Sigmoid colon (tissue), 7 donors: ENCODE results near the gene BOLA1. TPM values are rescaled to one million over a fixed set of nuclear protein-coding genes. Genes with fewer than 3 reads are reported as not detected.

Source experiments
- polyA plus RNA-seq, 3 donors: library from polyadenylated mRNA; stranded (reverse); fragments of 200-250 nt; gene quantifications; one replicate each; pipeline ENCODE4 v1.2.3, GENCODE V29; 2013
- total RNA-seq, 4 donors: library from RNA; depleted of rRNA; stranded (reverse); fragments of >200 nt; gene quantifications; one replicate each; pipeline ENCODE4 v1.1.0, GENCODE V29; 2016
- donor health status: healthy with polysubstance abuse.
- donor health status: Bipolar disorder and iron deficiency.
- donor health status: healthy.

BOLA1 gene
- total and polyA plus RNA-seq, 7 donors = 19.2 to 61.4 (median 36.0) TPM

Other genes with a start within 250 kb of the BOLA1 start
- 1 to 10 TPM in 2 of 4 donors, under 1 TPM in 2; 0.55 to 5.8 (median 2.1) TPM for gene FCGR1A, start 116.9 kb upstream of the BOLA1 start, total RNA-seq
- gene FCGR1A, start 116.9 kb upstream of the BOLA1 start, polyA plus RNA-seq = 10 to 100 TPM in 1 of 3 donors, 1 to 10 TPM in 2; 6.0 to 12.0 (median 7.9) TPM
- gene SV2A, start 18.3 kb downstream of the BOLA1 start, total RNA-seq = 1 to 10 TPM; 3.3 to 6.9 (median 5.7) TPM
- gene SV2A, start 18.3 kb downstream of the BOLA1 start, polyA plus RNA-seq = 1 to 10 TPM in 1 of 3 donors, under 1 TPM in 1, not detected in 1; 0.60 to 2.7 TPM
- gene SF3B4, start 28.2 kb downstream of the BOLA1 start, total RNA-seq = 10 to 100 TPM in 2 of 4 donors, 1 to 10 TPM in 2; 7.8 to 17.7 (median 10.4) TPM
- gene SF3B4, start 28.2 kb downstream of the BOLA1 start, polyA plus RNA-seq = 10 to 100 TPM; 19.0 to 51.1 (median 30.6) TPM
- 10 to 100 TPM; 10.3 to 22.5 (median 17.9) TPM for gene MTMR11, start 37.3 kb downstream of the BOLA1 start, total RNA-seq
- 10 to 100 TPM; 69.9 to 85.8 (median 76.9) TPM for gene MTMR11, start 37.3 kb downstream of the BOLA1 start, polyA plus RNA-seq
- gene OTUD7B, start 111.2 kb downstream of the BOLA1 start, total RNA-seq = 10 to 100 TPM; 17.0 to 25.2 (median 19.5) TPM
- gene OTUD7B, start 111.2 kb downstream of the BOLA1 start, polyA plus RNA-seq = 1 to 10 TPM; 6.0 to 9.4 (median 8.6) TPM
- 10 to 100 TPM; 44.6 to 68.1 (median 56.0) TPM for gene VPS45, start 168.2 kb downstream of the BOLA1 start, total RNA-seq
- gene VPS45, start 168.2 kb downstream of the BOLA1 start, polyA plus RNA-seq = 10 to 100 TPM; 16.2 to 20.1 (median 19.0) TPM